Activated CD4-positive, alpha-beta T cell treated with anti-CD3 and anti-CD28 coated beads, Interleukin-2, amount 50 U/mL, for 4 hours (primary cell): ENCODE measurements around the gene GRIP1.

Experiments used
- DNase-seq, 2 experiments: peaks; one replicate each; pipeline ENCODE4 v3.0.0-alpha.2; 2020

The GRIP1 gene

DNA sequence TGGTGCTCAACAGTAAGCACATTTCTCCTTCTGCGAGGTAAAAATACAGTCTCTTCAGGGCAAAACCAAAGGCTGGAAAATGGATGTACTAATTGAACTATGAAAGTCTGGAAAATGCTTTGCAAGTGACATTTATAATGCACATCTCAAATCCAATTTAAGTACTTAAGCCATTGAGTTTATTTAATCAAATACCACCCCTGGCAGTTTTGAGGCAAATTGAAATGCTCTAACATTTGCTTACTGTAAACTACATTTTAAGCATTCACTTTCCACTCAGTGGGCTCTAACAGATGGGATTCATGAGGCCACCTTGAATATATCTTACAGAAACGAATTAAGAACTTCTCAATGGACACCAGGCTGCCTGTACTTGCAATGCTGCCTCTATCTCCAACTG, 306.9 kb downstream of the GRIP1 start:
- DNase-seq, result no peak

- no peak for DNase-seq
Measured at GRCh38 chr12:66367015-66367667, 311.7 kb downstream of the GRIP1 start.

DNA sequence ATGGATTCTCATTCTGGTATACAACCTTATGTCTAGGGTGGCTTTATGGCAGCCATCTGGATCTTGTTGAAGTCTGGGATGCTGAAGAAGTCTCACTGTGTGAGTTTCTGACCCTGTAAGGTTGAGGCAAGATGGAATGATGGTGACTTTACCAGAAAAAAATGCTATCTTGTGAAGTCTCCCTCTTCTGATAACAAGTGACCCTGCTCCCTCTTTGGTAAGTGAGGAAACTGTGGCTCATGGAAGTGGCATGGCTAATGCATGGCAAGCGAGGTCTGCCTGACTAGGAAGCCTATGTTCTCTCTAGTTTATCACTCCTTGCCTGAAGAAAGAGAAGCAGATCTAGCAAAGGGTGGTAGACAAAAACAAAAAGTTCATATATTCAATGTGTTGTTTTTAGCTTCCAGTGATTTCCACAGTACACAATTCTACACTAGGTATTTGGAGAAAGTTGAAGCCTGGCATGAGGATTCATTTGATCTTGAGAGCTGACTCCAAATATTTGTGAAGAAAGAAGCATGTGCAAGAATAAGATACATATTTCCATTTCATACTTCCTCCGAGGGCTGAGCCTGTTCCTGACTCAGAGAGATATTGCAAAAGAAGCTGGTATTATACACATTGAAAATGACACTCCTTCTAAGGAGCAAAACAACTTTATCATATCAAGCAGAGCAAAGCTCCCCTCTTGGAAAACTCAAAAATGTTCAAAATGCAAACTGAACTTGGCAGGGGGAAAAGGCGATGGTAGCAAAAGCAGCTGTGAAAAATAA, 313.0 kb downstream of the GRIP1 start:
- DNase-seq, result no peak

- DNase-seq, result no peak
Measured at GRCh38 chr12:66361703-66362102, 317.2 kb downstream of the GRIP1 start.

GRCh38 chr12:66359300-66359699, 319.6 kb downstream of the GRIP1 start:
- DNase-seq, result no peak

DNA sequence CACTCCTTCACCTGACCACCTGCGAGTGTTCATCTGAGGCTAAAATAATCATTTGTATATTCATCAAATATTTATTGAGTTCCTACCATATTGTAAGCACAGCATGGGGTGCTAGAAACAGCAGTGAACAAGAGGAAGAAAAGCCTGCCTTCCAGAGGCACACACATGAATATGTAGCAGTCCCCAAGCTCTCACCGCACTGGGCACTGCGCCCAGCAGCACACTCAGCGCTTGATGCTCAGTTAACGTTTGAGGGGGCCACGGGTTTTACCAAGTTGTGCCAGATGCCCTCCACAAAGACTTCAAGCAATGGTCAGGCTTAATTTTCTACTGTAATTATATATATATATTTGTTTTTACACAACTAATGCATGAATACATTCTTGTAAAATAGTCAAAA, 324.6 kb downstream of the GRIP1 start:
- DNase-seq, result no peak

- DNase-seq, result no peak
Measured at GRCh38 chr12:66352899-66353298, 326.0 kb downstream of the GRIP1 start.

- DNase-seq, result no peak
Measured at GRCh38 chr12:66352197-66352596, 326.7 kb downstream of the GRIP1 start.

DNA sequence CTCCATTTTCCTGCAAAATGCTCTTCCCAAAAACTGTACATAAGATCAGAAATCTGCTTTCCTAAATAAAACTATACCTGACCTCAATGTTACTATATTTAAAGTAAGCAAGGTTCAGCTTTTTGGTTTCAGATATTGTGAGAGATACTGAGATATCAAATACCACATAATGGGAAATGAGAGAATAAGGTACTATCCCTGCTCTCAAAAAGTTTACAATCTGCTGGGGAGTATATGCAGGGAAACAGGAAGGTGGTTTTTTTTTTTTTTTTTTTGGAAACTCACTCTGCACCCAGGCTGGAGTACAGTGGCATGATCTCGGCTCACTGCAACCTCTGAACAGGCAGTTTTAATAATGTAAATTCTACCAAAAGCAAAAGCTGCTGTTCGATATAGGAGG, 327.6 kb downstream of the GRIP1 start:
- DNase-seq, result no peak

DNA sequence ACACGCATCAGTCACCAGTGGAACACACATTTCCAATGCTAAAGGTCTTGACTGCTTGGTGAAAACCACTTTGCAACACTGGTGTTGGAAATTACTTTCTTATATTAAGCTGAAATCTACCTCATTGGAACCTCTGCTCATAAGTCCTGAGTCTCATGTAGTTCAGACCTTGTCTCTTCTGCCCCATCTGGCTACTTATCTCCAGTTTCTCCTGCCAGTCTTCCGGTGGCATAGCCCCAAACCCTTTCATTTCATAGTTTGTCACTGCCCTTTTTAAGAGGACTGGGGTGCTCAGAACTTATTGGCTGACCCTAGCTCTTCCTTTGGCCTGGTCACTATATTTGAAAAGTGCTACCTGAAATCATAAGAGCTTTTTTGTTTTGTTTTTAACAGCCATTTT, 332.9 kb downstream of the GRIP1 start:
- no peak for DNase-seq

- DNase-seq, result no peak
Measured at GRCh38 chr12:66345212-66345611, 333.7 kb downstream of the GRIP1 start.

DNA sequence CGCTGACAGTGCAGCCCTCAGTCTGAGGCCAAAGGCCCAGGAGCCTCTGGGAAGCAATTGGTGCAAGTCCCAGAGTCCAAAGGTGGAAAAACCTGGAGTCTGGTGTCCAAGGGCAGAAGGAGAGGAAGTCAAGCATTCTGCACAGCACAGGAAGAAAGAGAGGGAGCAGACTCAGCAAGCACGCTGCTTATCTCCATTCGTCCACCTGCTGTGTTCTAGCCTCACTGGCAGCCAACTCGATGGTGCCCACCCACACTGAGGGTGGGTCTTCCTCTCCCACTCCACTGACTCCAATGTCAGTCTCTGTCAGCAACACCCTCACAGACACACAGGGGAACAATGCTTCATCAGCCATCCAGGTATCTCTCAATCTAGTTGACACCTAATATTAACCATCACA, 337.8 kb downstream of the GRIP1 start:
- no peak for DNase-seq

DNA sequence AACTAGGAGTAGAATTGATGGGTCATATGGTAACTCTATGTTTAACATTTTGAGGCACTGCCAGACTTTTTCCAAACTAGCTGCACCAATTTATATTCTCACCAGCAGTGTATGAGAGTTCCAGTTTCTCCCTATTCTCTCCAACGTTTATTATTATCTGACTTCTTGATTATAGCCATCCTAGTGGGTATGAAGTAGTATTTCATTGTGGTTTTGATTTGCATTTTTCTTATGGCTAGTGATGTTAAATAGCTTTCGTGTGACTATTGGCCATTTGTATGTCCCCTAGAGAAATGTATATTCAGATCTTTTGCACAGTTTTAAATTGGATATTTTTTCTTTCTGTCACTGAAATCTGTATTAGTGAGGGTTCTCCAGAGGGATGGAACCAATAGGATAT, 338.7 kb downstream of the GRIP1 start:
- no peak for DNase-seq

GRCh38 chr12:66337381-66338010, 341.4 kb downstream of the GRIP1 start:
- DNase-seq, result no peak

DNA sequence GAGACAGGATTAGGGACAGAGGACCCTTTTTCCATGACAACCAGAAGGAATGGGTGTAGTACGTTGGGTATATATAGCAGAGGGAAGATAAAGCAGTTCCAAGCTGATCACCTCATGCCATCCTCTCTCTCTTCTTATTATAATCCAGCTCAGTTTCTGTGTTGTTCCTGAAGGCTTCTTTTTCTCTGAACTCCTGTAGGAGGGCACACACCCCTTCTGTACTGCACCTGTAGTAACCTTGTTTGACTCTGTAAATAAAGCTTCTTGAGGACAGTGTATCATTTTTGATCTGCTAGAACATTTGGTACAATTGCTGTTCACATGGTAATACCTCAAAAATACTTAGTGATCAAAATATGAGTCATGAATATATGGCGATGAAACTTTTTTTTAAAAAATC, 343.1 kb downstream of the GRIP1 start:
- no peak for DNase-seq

GRCh38 chr12:66331814-66332213, 347.1 kb downstream of the GRIP1 start:
- DNase-seq, result no peak

GRCh38 chr12:66331016-66331415, 347.9 kb downstream of the GRIP1 start:
- no peak for DNase-seq

DNA sequence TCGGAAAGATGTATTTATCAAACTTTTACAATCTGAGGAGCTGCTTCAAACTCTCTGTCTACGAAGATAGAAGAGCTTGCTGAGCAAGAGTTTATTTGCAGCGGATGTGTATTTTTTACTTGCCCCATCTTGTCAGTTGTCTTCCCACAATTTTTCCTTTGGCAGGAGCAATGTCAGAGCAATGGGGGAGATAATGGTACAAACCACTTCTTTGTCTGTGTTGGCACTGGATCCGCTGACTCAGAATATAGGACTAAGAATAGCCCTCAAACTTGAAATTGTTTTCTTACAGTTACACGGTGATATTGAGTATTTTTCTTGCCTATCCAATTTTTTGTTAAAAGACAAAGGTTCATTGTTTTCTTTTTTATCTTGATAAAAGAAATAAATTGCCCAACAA, 348.9 kb downstream of the GRIP1 start:
- no peak for DNase-seq

DNA sequence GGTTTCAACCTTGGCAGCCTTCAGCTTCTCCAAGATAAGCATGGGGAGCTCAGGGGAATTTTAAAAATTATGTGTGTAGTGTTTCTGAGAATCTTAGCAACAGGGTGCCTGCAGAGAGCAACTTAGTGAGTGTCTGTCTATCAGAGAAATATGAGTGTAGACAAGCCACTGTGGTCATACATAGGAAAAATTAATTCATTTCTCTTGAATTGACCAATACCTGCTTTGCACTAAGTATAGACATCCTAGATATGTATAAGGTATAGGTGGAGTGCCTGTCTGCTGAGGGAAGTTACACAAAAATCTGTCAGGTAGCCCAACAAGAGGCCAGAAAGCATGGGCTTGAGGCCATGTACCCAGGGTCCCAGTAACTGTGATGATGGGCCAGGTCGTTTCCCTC, 355.9 kb downstream of the GRIP1 start:
- DNase-seq, result no peak

GRCh38 chr12:66321435-66321834, 357.4 kb downstream of the GRIP1 start:
- no peak for DNase-seq

DNA sequence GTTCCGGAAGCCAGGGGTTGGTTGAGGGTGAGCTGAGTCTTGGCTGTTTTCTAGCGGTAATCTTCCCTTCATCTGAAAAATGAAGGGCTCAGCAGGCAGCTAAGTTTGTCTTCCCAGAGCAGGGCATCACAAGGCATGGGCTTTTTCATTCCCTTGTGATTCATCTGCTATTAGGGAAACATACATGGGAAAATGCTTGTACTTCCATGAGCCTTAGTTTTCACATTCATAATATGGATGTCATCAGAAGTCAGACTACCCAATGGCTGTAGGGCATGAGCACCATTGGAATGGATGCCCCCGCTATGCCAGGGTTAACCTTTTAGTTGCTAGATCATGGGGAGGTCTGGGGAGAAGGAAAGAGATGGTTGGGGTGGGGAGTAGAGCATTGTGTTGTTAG, 357.9 kb downstream of the GRIP1 start:
- DNase-seq, result no peak

GRCh38 chr12:66319266-66319954, 359.5 kb downstream of the GRIP1 start:
- DNase-seq, result no peak

- DNase-seq, result no peak
Measured at GRCh38 chr12:66314278-66314677, 364.6 kb downstream of the GRIP1 start.

DNA sequence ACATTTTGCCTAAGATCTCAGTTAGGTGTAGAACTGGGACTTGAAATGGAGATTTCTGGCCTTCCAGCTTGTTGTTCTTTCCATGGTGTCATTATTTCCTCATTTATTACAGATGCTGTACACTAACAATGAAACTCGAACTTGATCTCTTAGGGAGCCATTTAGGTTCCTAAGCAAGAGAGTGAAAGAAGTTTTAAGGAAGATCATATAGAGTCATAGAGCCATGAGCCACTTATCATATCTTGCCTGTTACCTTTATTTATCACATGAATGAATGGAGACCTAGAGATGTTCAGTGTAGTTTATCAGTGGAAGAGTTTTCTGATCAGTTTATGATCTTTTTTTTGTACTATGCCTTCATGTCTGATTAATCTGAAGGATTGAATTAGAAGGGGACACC, 366.7 kb downstream of the GRIP1 start:
- DNase-seq, result no peak
